ENCODE results near the gene ZNF492. TPM values are rescaled to one million over a fixed set of nuclear protein-coding genes. Genes with fewer than 3 reads are reported as not detected.
"Not testable (repeated sequence)": the region's sequence is repeated elsewhere in the genome, so short reads cannot be mapped to it uniquely, and the experiment has no call there.

Gene ZNF492
- total RNA-seq, 1 donor from 2014 or later: not detected

- DNase-seq (ENCODE audit: low read depth): not testable (repeated sequence)
Observed at GRCh38 chr19:22617181-22617580, 16.9 kb upstream of the ZNF492 start.

GRCh38 chr19:22617614-22618320, 16.4 kb upstream of the ZNF492 start:
- no peak for DNase-seq (ENCODE audit: low read depth)

GRCh38 chr19:22619371-22619770, 14.8 kb upstream of the ZNF492 start:
- no peak for DNase-seq (ENCODE audit: low read depth)

GRCh38 chr19:22619932-22620331, 14.2 kb upstream of the ZNF492 start:
- no peak for DNase-seq (ENCODE audit: low read depth)

GRCh38 chr19:22620401-22620800, 13.7 kb upstream of the ZNF492 start:
- DNase-seq (ENCODE audit: low read depth): no peak

GRCh38 chr19:22620912-22621311, 13.2 kb upstream of the ZNF492 start:
- no peak for DNase-seq (ENCODE audit: low read depth)

GRCh38 chr19:22622020-22622419, 12.1 kb upstream of the ZNF492 start:
- DNase-seq (ENCODE audit: low read depth): no peak

GRCh38 chr19:22622901-22623840, 11.0 kb upstream of the ZNF492 start:
- DNase-seq (ENCODE audit: low read depth): no peak

GRCh38 chr19:22623841-22624221, 10.3 kb upstream of the ZNF492 start:
- DNase-seq (ENCODE audit: low read depth): no peak

- DNase-seq (ENCODE audit: low read depth): no peak
Observed at GRCh38 chr19:22625266-22626035, 8.7 kb upstream of the ZNF492 start.

GRCh38 chr19:22627526-22627925, 6.6 kb upstream of the ZNF492 start:
- no peak for DNase-seq (ENCODE audit: low read depth)

- no peak for DNase-seq (ENCODE audit: low read depth)
Observed at GRCh38 chr19:22628401-22628800, 5.7 kb upstream of the ZNF492 start.

GRCh38 chr19:22634450-22634827, 315 bp downstream of the ZNF492 start:
- DNase-seq (ENCODE audit: low read depth): no peak

- DNase-seq (ENCODE audit: low read depth): not testable (repeated sequence)
Observed at GRCh38 chr19:22685493-22685892, 51.4 kb downstream of the ZNF492 start.

- DNase-seq (ENCODE audit: low read depth): not testable (repeated sequence)
Observed at GRCh38 chr19:22702661-22703060, 68.5 kb downstream of the ZNF492 start.

- not testable (repeated sequence) for DNase-seq (ENCODE audit: low read depth)
Observed at GRCh38 chr19:22703096-22703495, 69.0 kb downstream of the ZNF492 start.

- no peak for DNase-seq (ENCODE audit: low read depth)
Observed at GRCh38 chr19:22708983-22709382, 74.9 kb downstream of the ZNF492 start.
